GM13977 (cell line): ENCODE measurements around the gene HIP1.
"Not testable (repeated sequence)": the region's sequence is repeated elsewhere in the genome, so short reads cannot be mapped to it uniquely, and the experiment has no call there.

Source experiments
- DNase-seq: peaks from one replicate; pipeline ENCODE4 v3.0.0; 2012; ENCODE audit warnings: low spot score
- in situ Hi-C: fragments of 300-500 bp; cut with MboI; formaldehyde crosslinking; loops from one replicate; pipeline ENCODE4 v1.12.0; 2022; ENCODE audit warnings: low sequenced_read_pairs, low pct_unique_long_range_greater_than_20kb, mixed read lengths, inconsistent platforms; ENCODE audit not compliant: unreplicated experiment
- TF ChIP-seq, protein P1 (sequence below): IDR thresholded peaks from 2 replicates; pipeline ENCODE4 v1.5.1; 2012; ENCODE audit warnings: mild to moderate bottlenecking, control low read depth; ENCODE audit not compliant: insufficient read depth; ENCODE audit errors: extremely low read depth, missing control alignments

Gene HIP1

DNA sequence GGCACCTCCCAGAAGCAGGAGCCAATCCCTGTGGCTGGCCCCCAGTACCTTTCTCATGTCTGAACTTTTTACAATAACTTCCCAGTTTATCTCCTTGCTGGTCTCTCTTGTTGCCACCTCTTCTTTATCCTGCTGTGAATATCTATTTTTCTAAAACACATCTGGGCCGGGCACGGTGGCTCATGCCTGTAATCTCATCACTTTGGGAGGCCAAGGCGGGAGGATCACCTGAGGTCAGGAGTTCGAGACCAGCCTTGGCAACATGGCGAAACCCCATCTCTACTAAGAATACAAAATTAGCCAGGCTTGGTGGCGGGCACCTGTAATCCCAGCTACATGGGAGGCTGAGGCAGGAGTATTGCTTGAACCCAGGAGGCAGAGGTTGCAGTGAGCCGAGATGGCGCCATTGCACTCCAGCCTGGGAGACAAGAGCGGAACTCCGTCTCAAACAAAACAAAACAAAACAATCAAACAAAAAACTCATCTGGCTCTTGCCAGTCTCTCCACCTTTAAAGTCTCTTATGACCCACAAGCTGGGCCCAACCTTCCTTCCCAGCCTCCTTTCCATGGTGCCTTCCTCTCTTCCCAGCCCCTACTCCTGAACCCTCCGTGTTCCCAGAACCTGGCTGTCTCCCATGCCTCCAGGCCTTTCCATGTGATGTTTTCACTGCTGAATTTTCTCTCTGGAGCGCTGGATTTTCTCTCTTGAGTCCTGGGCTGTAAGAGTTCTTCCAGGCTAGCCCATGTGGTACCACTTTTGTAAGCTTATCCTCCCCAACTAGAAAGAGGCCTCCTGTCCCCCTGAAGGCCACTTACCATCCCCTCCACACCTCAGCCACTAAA lies 51.3 kb downstream of the HIP1 start:
- in situ Hi-C loops = no loop called here
- TF ChIP-seq, protein P1, sequence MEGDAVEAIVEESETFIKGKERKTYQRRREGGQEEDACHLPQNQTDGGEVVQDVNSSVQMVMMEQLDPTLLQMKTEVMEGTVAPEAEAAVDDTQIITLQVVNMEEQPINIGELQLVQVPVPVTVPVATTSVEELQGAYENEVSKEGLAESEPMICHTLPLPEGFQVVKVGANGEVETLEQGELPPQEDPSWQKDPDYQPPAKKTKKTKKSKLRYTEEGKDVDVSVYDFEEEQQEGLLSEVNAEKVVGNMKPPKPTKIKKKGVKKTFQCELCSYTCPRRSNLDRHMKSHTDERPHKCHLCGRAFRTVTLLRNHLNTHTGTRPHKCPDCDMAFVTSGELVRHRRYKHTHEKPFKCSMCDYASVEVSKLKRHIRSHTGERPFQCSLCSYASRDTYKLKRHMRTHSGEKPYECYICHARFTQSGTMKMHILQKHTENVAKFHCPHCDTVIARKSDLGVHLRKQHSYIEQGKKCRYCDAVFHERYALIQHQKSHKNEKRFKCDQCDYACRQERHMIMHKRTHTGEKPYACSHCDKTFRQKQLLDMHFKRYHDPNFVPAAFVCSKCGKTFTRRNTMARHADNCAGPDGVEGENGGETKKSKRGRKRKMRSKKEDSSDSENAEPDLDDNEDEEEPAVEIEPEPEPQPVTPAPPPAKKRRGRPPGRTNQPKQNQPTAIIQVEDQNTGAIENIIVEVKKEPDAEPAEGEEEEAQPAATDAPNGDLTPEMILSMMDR = no peak
- DNase-seq = no peak

DNA sequence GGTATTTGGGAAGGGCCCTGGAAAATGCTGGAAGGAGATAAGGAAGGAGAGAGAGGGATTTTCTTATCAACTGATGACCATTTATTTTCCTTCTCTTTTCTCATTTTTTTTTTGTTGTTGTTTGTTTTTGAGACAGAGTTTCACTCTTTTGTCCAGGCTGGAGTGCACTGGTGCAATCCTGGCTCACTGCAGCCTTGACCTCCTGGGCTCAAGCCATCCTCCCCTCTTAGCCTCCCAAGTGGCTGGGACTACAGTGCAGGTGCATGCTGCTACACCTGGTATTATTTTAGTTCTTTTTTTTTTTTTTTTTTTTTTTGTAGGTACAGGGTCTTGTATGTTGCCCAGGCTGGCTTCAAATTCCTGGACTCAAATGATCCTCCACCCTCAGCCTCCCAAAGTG lies 52.2 kb downstream of the HIP1 start:
- TF ChIP-seq, protein P1 = no peak
- no peak for DNase-seq
- in situ Hi-C loops = no loop called here

DNA sequence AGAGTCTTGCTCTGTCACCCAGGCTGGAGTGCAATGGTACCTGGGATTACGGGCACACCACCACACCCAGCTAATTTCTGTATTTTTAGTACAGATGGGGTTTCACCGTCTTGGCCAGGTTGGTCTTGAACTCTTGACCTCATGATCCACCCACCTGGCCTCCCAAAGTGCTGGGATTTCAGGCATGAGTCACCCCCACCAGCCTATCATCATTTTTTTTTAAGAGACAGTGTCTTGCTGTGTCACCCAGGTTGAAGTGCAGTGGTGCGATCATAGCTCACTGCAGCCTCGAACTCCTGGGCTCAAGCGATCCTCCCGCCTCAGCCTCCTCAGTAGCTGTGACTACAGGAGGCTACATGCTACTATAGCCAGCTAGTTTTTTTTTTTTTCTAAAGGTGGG lies 56.7 kb downstream of the HIP1 start:
- DNase-seq, in situ Hi-C loops: not testable (repeated sequence)

DNA sequence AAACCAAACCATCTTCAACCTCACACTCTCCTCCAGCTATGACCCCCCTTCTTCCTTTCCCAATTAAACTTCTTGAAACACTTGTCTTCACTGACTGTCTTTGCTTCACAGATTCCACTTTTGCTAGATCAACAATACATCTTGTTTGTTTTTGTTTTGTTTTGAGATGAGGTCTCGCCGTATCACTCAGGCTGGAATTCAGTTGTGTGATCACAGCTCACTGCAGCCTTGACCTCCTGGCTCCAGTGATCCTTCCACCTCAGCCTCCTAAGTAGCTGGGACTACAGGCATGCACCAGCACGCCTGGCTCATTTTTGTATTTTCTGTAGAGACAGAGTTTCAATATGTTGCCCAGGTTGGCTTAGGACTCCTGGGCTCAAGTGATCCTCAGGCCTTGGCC lies 59.7 kb downstream of the HIP1 start:
- TF ChIP-seq, protein P1 = no peak
- in situ Hi-C loops = no loop called here
- DNase-seq = no peak

DNA sequence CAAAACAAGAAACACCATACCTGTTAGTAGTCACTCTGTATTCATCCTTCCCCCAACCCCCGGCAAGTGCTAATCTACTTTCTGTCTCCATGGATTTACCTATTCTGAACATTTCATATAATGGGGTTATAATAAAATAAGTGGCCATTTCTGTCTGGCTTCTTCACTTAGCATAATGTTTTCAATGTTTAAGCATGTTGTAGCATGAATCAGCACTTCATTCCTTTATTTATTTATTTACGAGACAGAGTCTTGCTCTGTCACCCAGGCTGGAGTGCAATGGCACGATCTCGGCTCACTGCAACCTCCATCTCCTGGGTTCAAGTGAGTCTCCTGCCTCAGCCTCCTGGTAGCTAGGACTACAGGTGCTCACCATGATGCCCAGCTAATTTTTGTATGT lies 69.2 kb downstream of the HIP1 start:
- in situ Hi-C loops = no loop called here
- DNase-seq = no peak
- TF ChIP-seq, protein P1 = no peak

DNA sequence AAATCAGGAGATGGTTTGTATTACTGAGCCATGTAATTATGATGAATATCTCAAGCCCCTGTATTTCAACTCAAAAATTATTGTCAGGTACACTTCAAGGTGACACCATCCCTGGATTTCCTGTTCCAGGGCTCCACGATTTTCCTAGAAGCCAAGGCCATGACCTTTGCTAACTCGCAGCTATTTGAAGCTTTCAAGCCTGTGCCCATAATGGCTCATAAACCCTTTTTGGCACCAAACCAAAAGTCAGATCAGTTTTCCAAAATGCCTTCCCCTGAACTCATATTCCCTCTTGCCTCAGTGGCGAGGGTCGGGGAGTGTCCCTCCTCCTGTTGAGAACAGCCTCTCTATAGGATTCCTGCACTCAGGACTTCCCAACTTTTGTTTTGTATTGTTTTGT lies 70.8 kb downstream of the HIP1 start:
- in situ Hi-C loops = no loop called here
- TF ChIP-seq, protein P1 = no peak
- no peak for DNase-seq

DNA sequence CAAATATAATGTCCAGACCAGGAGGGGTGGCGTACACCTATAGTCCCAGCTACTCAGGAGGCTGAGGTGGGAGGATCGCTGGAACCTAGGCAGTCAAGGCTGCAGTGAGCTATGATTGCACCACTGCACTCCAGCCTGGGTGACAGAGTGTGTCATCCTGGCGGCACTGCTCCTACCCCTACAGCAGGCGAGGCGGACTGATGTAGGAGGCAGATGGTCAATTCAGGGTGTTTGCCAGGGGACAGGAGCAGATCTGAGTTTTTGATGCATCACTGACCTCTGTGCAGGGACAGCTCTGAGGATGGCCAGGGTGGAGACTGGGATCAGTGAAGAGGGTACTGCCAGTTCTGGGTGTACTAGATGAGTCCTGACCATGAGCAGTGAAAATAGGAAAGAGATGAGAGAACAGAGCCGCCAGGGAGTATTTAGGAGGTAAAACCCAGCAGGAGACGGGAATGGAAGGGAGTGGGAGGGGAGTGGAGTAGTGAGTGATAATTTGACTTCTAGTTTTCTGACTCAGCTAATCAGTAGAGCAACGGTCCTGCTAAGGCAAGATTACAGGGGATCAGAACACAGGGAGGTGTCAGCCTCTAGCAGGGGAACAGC lies 75.3 kb downstream of the HIP1 start:
- no peak for DNase-seq
- in situ Hi-C loops = no loop called here
- TF ChIP-seq, protein P1 = no peak
